ENCODE data around the gene MACROD1. TPM values are rescaled to one million over a fixed set of nuclear protein-coding genes. Genes with fewer than 3 reads are reported as not detected.

MACROD1 gene
- total RNA-seq, 1 donor from 2014 or later = 61.4 TPM

DNA sequence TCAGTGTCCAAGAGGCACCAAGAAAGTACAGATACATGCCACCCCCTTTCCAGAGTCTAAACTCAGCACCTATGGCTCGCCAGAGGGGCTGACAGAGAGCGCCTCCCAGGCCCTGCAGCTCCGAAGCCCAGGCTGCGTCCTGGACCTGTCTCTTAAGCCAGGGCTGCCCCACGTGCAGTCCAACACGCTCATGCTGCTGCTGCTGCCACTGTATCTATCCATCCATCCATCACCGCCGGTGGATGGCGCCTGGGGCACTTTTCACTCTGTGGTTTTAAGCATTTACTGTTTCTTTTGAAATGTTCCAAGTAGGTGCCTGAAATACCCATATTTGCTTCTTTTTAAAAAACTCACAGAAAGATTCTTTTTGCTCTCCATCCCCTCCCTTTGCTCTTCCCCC is 41.8 kb downstream of the MACROD1 start:
- TF ChIP-seq CTCF (IDR thresholded peaks at IDR 0.05) = no peak
- no peak for TF ChIP-seq POLR2AphosphoS5 (IDR thresholded peaks at IDR 0.05; ENCODE audit: insufficient read depth in 1 of 2, low read depth in 1 of 2)
- TF ChIP-seq POLR2A (IDR thresholded peaks at IDR 0.05) = no peak
- intact Hi-C loops (cut with DNase I) = no loop called here
- no peaks in the 10 kb centered on the region for H3K36me3 ChIP-seq

DNA sequence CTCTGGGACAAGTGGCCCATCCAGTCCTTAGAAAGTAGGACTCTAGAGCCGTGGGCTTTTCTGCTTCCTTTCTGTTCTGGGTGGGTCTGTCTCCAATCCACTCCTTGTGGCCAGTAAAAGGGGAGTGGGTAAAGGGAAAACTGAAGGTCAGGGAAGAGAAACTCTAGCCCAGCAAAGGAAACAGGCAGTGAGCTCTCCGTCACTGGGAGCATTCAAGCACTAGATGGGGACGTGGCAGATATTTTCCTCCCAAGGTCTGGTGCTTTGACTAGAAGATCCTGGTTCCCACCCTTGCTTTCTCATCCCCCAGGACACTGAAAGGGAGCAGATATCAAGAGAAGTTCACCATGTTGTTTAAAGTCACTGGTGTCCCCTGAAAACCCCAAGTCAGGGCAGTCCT is 42.2 kb downstream of the MACROD1 start:
- Histone ChIP-seq H3K27ac (no peak overlapping the region), H3K4me1 (peaks cover 7% of the 10 kb centered on the region), H3K4me3 (no peak overlapping the region), H3K27me3 (no peaks in the 10 kb centered on the region), H3K36me3 (no peaks in the 10 kb centered on the region), H3K9me3 (no peaks in the 10 kb centered on the region)
- intact Hi-C loops (cut with DNase I) = no loop called here
- no peak for DNase-seq (ENCODE audit: extremely low spot score in 2 of 2)
- TF ChIP-seq CTCF (IDR thresholded peaks at IDR 0.05) (no peak), POLR2A (IDR thresholded peaks at IDR 0.05) (no peak), POLR2AphosphoS5 (IDR thresholded peaks at IDR 0.05; ENCODE audit: insufficient read depth in 1 of 2, low read depth in 1 of 2) (no peak)

More for the DNA sequence above, 41.8 kb downstream of the MACROD1 start:
- DNase-seq (ENCODE audit: extremely low spot score in 2 of 2) = no peak
- Histone ChIP-seq H3K4me1 (peaks cover 7% of the 10 kb centered on the region), H3K27ac (no peak overlapping the region), H3K27me3 (no peaks in the 10 kb centered on the region), H3K9me3 (no peaks in the 10 kb centered on the region), H3K4me3 (no peak overlapping the region)

- H3K27me3 ChIP-seq = no peaks in the 10 kb centered on the region
- DNase-seq (ENCODE audit: extremely low spot score in 2 of 2) = no peak
- intact Hi-C loops (cut with DNase I) = no loop called here
- no peaks in the 10 kb centered on the region for H3K9me3 ChIP-seq
- no peak for TF ChIP-seq CTCF (IDR thresholded peaks at IDR 0.05)
- no peak for TF ChIP-seq POLR2AphosphoS5 (IDR thresholded peaks at IDR 0.05; ENCODE audit: insufficient read depth in 1 of 2, low read depth in 1 of 2)
- TF ChIP-seq POLR2A (IDR thresholded peaks at IDR 0.05) = no peak
- no peaks in the 10 kb centered on the region for H3K36me3 ChIP-seq
- no peak overlapping the region for H3K4me3 ChIP-seq
- H3K27ac ChIP-seq = no peak overlapping the region
- peaks cover 7% of the 10 kb centered on the region for H3K4me1 ChIP-seq
Observed at GRCh38 chr11:64122411-64123410, 43.2 kb downstream of the MACROD1 start.

DNA sequence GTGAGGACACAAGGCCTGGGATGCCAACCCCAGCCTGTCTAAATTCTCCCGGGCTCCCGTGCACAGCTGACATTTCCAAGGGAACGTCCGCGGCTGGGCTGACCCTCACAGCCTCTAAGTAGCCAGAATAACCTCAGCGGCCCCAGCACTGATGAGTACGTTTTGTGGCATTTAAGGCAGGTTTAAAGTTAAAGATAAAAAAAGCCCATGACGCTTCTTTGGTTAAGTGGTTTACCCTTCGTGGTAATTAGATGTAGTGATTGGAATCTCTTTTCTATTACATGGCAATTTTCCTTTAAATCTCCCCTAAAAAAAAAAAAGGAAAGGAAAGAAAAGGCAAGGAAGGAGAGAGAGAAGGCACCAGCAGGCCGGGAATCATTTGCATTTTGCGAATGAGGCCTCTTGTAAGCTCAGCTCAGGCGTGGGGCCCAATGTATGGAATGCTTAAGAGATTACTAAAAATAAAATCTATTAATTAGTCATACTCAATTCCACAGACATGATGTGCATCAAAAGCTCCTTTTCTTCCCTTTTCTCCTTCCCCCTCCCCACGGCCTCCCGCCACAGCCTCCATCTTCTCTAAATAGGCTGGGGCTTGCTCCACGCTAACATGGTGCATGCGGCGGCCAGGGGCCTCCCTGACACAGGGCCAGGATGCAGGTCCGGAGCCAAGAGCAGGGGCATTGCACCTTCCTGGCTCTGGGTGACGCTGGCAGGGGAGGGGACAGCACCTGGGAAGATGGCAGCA is 44.1 kb downstream of the MACROD1 start:
- Histone ChIP-seq H3K4me1 (peaks cover 7% of the 10 kb centered on the region), H3K4me3 (no peak overlapping the region), H3K9me3 (no peaks in the 10 kb centered on the region), H3K27me3 (no peaks in the 10 kb centered on the region), H3K27ac (no peak overlapping the region), H3K36me3 (no peaks in the 10 kb centered on the region)
- intact Hi-C loops (cut with DNase I) = no loop called here
- no peak for DNase-seq (ENCODE audit: extremely low spot score in 2 of 2)
- no peak for TF ChIP-seq POLR2AphosphoS5 (IDR thresholded peaks at IDR 0.05; ENCODE audit: insufficient read depth in 1 of 2, low read depth in 1 of 2)
- no peak for TF ChIP-seq POLR2A (IDR thresholded peaks at IDR 0.05)
- no peak for TF ChIP-seq CTCF (IDR thresholded peaks at IDR 0.05)
